ENCODE data around the gene SYT7.

Gene SYT7

GRCh38 chr11:61536676-61537270, 44.1 kb downstream of the SYT7 start:
- no peak for DNase-seq (ENCODE audit: low read depth)

- no peak for DNase-seq (ENCODE audit: low read depth)
Observed at GRCh38 chr11:61535998-61536675, 44.7 kb downstream of the SYT7 start.

- DNase-seq (ENCODE audit: low read depth), result no peak
Observed at GRCh38 chr11:61534933-61535839, 45.7 kb downstream of the SYT7 start.

DNA sequence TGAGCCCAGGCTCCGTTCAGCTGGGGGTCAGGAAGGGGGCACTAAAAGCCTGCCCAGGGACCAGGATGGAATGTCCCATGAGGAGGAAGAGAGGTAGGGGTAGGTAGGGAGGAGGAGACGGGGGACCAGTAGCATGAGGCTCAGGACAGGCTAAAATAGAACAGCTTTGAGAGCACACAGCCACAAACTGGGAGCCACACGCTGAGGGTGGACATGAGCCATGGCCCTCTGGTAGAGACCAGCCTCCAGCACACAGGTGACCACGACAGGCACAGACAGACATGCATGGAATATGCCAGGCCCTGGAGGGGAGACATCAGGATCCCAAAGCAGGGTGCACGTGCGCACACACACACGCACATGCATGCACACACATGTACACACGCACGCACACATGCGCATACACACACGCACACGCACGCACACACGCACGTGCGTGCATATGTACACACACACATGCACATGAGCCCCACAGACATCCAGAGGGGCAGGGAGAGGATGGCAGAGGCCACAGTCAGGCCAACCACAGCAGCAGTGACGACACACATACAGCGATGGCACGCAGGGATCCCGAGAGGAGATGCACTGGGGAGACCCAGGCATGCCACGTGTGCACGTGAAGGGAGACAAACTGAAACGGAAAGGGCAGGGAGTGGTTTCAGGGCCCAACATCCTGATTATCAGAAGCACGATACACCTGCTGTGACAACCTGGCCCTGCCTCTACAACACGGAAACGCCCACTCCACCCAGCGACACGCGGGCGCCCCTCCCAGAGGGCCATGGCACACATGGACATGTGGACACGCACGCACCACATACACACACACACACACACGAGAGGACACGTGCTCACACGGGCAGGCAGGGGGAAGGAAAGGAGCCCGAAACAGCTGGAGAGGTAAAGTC, 46.6 kb downstream of the SYT7 start:
- no peak for DNase-seq (ENCODE audit: low read depth)

GRCh38 chr11:61533401-61533800, 47.5 kb downstream of the SYT7 start:
- no peak for DNase-seq (ENCODE audit: low read depth)

GRCh38 chr11:61533039-61533375, 47.9 kb downstream of the SYT7 start:
- DNase-seq (ENCODE audit: low read depth), result no peak

GRCh38 chr11:61532134-61533038, 48.5 kb downstream of the SYT7 start:
- peak; percentile 45 for DNase-seq (ENCODE audit: low read depth)

DNA sequence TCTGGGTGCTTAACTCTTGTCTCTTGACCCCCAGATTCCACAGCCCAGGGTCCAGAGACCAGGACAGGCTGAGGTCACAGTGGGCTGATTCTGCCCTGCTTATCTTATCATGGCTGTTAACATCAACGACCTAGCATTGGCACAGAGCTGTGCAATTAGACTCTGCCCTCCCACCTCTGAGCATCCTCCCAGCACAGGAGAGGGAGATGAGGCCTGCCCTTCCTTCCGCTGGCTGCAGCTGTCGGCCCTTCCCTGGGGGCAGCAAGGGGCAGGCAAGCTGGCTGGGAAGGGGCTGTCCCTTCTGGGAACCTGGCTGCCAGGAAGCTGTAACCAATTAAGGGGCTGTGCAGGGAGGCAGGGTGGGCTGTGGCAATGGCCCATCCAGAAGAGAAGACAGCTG, 49.8 kb downstream of the SYT7 start:
- no peak for DNase-seq (ENCODE audit: low read depth)

DNA sequence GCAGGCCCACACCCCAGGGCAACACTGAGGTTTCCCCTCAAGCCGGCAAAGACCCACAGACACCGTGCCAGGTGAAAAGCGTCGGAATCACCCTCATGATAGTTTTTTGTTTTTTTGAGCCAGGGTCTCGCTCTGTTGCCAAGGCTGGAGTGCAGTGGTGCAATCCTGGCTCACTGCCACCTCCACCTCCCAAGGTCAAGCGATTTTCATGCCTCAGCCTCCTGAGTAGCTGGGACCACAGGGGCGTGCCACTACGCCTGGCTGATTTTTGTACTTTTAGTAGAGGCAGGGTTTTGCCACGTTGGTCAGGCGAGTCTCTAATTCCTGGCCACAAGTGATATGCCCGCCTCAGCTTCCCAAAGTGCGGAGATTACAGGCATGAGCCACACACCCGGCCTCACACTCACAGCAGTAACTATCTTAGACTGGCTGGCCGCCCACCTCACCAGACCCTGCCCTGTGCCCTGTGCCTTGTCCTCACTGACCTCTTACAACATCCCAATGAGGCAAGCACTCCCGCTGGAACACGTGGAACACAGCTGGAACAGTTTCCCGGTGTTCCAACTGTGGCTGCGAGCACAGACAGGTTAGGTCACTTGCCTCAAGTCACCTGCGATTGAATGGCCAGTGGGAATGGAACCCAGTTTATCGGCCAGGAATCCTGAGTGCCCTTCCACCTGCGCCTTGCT, 51.2 kb downstream of the SYT7 start:
- DNase-seq (ENCODE audit: low read depth), result no peak

DNA sequence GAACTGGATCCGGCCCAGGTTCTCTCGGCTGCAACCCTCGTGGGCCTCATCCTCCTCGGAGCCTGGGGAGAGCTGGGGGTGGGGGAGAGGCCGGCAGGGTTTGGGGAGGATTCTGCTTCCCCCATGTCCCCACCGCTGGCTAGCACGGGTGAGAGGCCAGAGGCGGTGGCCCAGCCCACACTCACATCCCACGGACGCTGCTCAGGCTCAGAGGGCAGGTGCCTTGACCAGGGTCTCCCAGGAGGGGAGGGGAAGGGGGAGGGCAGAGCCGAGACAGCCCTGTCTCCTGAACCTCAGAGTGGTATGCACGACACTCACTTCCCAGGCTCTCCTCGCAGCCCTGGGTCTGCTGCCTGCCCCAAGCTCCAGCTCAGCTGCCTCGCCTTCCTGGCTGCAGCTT, 52.8 kb downstream of the SYT7 start:
- DNase-seq (ENCODE audit: low read depth), result no peak

- DNase-seq (ENCODE audit: low read depth), result no peak
Observed at GRCh38 chr11:61526956-61527731, 53.7 kb downstream of the SYT7 start.

- DNase-seq (ENCODE audit: low read depth), result no peak
Observed at GRCh38 chr11:61526229-61526628, 54.6 kb downstream of the SYT7 start.

DNA sequence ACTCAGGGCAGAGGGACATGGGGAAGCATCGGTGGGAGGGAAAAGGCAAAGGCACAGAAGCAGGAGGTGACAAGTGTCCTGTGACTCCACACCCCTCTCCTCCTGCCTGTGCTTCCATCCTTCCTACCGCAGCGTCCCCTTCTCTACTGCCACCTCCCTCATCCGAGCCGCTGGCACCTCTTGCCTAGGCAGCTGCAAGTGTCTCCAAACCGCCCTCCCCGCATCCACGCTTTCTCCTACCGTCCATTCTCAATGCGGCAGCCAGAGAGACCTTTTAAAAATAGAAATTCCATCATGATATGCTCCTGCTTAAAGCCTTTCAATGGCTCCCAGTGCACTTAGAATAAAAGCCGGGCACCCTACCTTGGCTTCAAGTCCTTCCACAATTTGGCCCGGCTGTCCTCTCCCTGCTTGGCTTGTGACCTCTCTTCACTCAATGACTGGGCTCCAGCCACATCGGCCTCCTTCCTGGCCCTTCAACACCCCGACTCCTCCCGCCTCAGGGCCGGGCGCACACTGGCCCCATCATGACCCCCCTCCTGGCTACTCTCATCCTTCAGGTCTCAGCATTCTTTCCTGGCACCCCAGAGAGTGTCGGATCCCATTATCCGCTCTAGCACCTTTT, 55.8 kb downstream of the SYT7 start:
- no peak for DNase-seq (ENCODE audit: low read depth)

DNA sequence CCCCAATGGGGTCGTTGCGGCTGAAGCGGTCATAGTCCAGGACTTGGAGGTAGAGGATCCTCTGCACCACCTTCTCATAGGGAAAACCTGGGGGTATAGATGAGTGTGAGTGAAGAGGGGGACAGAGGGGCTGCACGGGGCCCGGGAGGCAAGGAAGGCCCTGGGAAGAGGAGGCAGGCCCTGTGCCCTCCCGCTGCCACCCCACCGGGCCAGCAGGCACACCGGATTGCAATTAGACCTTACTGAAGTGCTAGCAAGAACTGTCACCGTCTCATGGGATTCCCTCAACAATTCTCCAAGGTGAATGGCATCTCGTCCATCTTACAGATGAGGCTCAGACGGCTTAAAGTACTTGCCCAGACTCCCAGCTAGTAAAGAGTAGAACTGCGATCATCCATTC, 56.4 kb downstream of the SYT7 start:
- DNase-seq (ENCODE audit: low read depth), result no peak

GRCh38 chr11:61522881-61523280, 58.0 kb downstream of the SYT7 start:
- DNase-seq (ENCODE audit: low read depth), result no peak

GRCh38 chr11:61518032-61518795, 62.7 kb downstream of the SYT7 start:
- DNase-seq (ENCODE audit: low read depth), result no peak

- DNase-seq (ENCODE audit: low read depth), result peak; percentile 50
Observed at GRCh38 chr11:61516675-61517572, 64.0 kb downstream of the SYT7 start.

Data from ELR (cell line).